HT1080 (cell line): ENCODE results near the gene CBX4. TPM values are rescaled to one million over a fixed set of nuclear protein-coding genes. Genes with fewer than 3 reads are reported as not detected.

Experiments
- DNase-seq: peaks from one replicate; pipeline ENCODE4 v3.0.0-alpha.2; 2015; ENCODE audit warnings: low read depth
- total RNA-seq: library from RNA; depleted of rRNA; stranded (reverse); fragments of >200 nt; shearing (Covaris generic); gene quantifications from 2 replicates; pipeline ENCODE4 v1.2.3, GENCODE V29; 2014

The CBX4 gene
- total RNA-seq, 1 experiment from 2014 or later = 33.0 TPM

GRCh38 chr17:79814127-79814973, 24.9 kb downstream of the CBX4 start:
- DNase-seq = no peak

- no peak for DNase-seq
Observed at GRCh38 chr17:79813297-79814126, 25.7 kb downstream of the CBX4 start.

GRCh38 chr17:79812353-79813258, 26.6 kb downstream of the CBX4 start:
- no peak for DNase-seq

GRCh38 chr17:79811868-79812352, 27.3 kb downstream of the CBX4 start:
- no peak for DNase-seq

GRCh38 chr17:79811011-79811867, 28.0 kb downstream of the CBX4 start:
- DNase-seq = no peak

GRCh38 chr17:79810130-79811010, 28.9 kb downstream of the CBX4 start:
- DNase-seq = peak; percentile 78

- no peak for DNase-seq
Observed at GRCh38 chr17:79809530-79810129, 29.6 kb downstream of the CBX4 start.

GRCh38 chr17:79808763-79809529, 30.3 kb downstream of the CBX4 start:
- peak; percentile 36 for DNase-seq

- no peak for DNase-seq
Observed at GRCh38 chr17:79806863-79807720, 32.1 kb downstream of the CBX4 start.

- no peak for DNase-seq
Observed at GRCh38 chr17:79806446-79806760, 32.8 kb downstream of the CBX4 start.

- no peak for DNase-seq
Observed at GRCh38 chr17:79804856-79805696, 34.2 kb downstream of the CBX4 start.

GRCh38 chr17:79803997-79804855, 35.0 kb downstream of the CBX4 start:
- no peak for DNase-seq

- no peak for DNase-seq
Observed at GRCh38 chr17:79803421-79803996, 35.7 kb downstream of the CBX4 start.

- no peak for DNase-seq
Observed at GRCh38 chr17:79802736-79803420, 36.4 kb downstream of the CBX4 start.
